Measurements from ENCODE around the gene SCYGR3. TPM values are rescaled to one million over a fixed set of nuclear protein-coding genes. Genes with fewer than 3 reads are reported as not detected.

The SCYGR3 gene
- polyA plus RNA-seq, 4 donors = not detected

DNA sequence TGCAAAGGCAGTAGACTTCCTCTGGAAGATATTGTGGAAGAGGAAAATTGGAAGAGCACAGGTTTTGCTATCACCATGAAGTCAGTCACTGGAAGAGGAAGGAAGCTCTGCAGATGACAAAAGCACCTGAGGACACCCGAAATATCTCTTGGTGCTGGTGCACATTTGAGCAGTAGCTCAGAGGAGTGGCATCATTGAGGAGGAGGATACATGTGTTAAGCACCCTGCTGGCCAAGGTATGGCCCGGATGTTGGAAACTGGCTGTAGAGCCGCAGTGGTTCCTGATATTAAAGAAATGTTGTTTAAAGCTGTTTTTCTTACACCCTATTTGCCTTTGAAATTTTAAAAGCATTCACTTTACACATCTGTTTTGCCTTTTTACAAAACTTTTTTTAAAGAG is 48.6 kb downstream of the SCYGR3 start:
- DNase-seq (ENCODE audit: low read depth in 4 of 4, low spot score in 3 of 4) = no peak

DNA sequence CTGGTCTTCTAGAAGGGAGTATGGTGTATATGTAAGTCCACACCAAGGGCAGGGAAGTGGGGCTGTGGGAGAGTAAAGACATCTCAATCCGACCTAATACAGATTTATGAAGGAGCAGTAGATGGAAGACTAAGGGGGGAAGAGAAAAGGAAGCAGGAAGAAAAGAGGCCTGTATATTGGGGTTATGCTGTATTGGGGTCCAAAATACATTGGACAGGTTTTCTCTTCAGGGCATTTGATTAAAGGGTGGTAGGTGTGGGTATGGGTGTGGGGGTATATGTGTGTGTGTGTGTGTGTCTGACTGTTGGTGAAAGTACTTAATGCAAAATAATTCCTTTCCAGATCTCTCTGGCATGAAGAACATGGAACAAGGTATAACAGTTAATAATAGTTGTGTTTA is 49.6 kb downstream of the SCYGR3 start:
- DNase-seq (ENCODE audit: low read depth in 4 of 4, low spot score in 3 of 4) = no peak

Other genes starting within 250 kb of the SCYGR3 start
- under 1 TPM; 0.05 to 0.21 (median 0.13) TPM for gene TM4SF20, start 235.5 kb downstream of the SCYGR3 start, polyA plus RNA-seq (ENCODE audit: insufficient read length in 4 of 4)
- gene SCYGR1, start 226.9 kb downstream of the SCYGR3 start, polyA plus RNA-seq (ENCODE audit: insufficient read length in 4 of 4) = not detected
- 10 to 100 TPM; 70.8 to 80.9 (median 73.7) TPM for gene AGFG1, start 142.7 kb downstream of the SCYGR3 start, polyA plus RNA-seq (ENCODE audit: insufficient read length in 4 of 4)
- not detected for gene SCYGR2, start 15.9 kb downstream of the SCYGR3 start, polyA plus RNA-seq (ENCODE audit: insufficient read length in 4 of 4)
- gene SCYGR4, start 2.7 kb upstream of the SCYGR3 start, polyA plus RNA-seq (ENCODE audit: insufficient read length in 4 of 4) = not detected
- not detected for gene SCYGR5, start 52.0 kb upstream of the SCYGR3 start, polyA plus RNA-seq (ENCODE audit: insufficient read length in 4 of 4)
- gene SLC19A3, start 103.2 kb upstream of the SCYGR3 start, polyA plus RNA-seq (ENCODE audit: insufficient read length in 4 of 4) = 1 to 10 TPM; 6.6 to 9.8 (median 7.5) TPM
- not detected for gene SCYGR6, start 109.9 kb upstream of the SCYGR3 start, polyA plus RNA-seq (ENCODE audit: insufficient read length in 4 of 4)
- gene SCYGR7, start 113.5 kb upstream of the SCYGR3 start, polyA plus RNA-seq (ENCODE audit: insufficient read length in 4 of 4) = not detected
- gene SCYGR8, start 131.1 kb upstream of the SCYGR3 start, polyA plus RNA-seq (ENCODE audit: insufficient read length in 4 of 4) = not detected
- under 1 TPM in 2 of 4 donors, not detected in 2; 0.22 to 0.52 TPM for gene CCL20, start 199.0 kb upstream of the SCYGR3 start, polyA plus RNA-seq (ENCODE audit: insufficient read length in 4 of 4)